GM18870 (cell line): Measurements from ENCODE around the gene CLASRP.

Source experiments
- ATAC-seq: cut with Tn5 transposase; IDR thresholded peaks from one replicate; pipeline ENCODE4 v1.9.1; 2021; ENCODE audit warnings: moderate library complexity; ENCODE audit not compliant: unreplicated experiment

The CLASRP gene

DNA sequence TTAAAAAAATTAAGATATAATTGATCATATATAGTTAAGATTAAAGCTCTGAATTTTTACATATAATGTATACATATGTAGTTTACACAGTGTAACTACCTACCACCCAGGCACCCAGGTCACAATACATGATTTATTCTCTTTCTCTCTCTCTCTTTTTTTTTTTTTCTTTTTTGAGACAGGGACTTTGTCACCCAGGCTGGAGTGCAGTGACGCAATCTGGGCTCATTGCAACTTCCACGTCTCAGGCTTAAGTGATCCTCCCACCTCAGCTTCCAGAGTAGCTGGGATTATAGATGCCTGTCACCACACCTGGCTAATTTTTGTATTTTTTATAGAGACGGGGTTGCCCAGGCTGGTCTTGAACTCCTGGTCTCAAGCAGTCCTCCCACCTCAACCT lies 18.8 kb upstream of the CLASRP start:
- ATAC-seq = no peak

DNA sequence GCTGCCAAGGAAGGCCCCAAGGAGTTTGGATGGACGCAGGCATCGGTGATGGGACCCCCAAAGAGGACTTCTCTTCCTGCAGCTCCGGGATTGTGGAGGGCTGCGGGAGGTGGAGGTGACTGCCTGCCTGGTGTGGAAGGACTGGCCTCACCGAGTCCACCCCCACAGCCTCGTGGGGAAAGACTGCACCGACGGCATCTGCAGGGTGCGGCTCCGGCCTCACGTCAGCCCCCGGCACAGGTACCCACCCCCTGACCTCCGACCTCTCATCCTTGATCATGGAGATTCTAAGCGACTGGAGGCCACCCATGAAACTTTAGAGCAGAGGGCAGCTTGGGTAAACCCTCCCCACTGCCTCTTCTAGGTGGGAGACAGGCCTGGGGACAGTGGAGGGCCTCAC lies 16.9 kb upstream of the CLASRP start:
- no peak for ATAC-seq

DNA sequence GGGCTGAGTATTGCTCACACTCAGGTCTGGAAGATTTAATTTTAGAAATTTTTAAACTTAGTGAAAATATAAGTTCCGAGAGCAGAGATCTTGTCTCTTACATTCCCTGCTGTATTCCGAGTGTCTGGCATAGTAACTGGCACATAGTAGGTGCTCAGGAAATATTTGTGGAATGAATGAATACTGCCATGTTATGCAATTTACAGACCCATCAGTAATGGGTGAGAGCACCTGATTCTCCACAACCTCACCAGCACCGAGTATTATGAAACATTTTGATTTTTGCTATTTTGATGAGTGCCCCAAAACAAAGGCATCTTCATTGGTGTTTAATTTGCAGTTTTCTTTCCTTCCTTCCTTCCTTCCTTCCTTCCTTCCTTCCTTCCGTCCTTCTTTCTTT lies 15.8 kb upstream of the CLASRP start:
- no peak for ATAC-seq

DNA sequence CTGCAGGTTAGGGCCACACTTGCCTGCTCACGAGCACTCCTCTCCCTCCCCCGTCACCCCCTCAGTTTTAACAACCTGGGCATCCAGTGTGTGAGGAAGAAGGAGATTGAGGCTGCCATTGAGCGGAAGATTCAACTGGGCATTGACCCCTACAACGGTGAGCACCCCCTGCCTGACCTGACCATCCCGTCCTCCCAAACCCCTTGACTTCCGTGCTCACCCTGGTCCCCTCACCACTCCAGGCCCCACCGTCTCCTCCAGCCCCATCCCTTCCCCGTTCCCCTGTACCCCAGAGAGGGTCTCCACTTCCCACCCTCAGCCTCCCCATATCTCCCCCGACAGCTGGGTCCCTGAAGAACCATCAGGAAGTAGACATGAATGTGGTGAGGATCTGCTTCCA lies 13.6 kb upstream of the CLASRP start:
- no peak for ATAC-seq

DNA sequence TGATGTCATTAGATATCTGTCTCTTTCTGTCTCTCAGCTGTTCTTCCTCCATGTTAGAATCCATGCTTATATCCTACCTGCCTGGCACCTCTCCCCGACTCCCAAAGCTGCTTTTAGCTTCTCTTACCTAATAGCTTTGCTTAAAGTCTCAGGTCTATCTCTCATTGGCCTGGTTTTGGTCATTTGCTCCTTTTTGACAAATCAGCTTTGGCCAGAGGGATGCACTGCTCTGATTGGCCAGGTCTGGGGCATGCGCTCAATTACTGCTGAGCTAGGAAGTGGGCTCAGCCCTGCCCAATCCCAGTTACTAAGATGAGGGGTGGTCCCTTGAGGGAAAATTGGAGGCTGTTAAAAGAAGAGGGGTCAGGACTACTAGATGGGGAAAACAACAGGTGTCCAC lies 11.5 kb upstream of the CLASRP start:
- ATAC-seq = no peak

DNA sequence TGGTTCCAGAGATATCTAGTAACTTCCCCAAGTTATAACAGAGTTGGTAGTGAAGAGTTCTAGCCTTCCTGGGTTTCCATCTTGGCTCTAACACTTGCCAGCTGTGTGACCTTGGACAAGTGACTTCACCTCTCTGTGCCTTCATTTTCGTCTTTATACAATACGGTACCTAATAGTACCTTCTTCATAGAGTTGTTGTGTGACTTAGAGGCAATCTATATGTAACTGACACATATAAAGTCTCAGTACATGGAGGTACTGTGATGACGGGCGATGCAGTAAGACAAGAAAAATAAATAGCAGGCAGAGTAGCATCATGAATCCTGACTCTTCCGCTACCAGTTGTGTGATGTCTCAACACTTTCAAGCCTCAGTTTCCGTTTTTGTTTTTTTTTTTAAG lies 8.0 kb upstream of the CLASRP start:
- no peak for ATAC-seq

DNA sequence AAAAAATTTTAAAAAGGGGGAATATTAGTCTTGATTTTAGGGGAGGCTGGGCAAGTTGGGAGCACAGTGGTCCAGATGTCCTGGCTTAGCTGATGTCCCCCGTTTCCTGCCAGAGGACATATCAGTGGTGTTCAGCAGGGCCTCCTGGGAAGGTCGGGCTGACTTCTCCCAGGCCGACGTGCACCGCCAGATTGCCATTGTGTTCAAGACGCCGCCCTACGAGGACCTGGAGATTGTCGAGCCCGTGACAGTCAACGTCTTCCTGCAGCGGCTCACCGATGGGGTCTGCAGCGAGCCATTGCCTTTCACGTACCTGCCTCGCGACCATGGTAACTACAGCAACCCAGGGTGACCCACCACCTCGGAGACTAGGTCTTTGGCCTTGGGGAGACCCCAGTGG lies 6.4 kb upstream of the CLASRP start:
- no peak for ATAC-seq

DNA sequence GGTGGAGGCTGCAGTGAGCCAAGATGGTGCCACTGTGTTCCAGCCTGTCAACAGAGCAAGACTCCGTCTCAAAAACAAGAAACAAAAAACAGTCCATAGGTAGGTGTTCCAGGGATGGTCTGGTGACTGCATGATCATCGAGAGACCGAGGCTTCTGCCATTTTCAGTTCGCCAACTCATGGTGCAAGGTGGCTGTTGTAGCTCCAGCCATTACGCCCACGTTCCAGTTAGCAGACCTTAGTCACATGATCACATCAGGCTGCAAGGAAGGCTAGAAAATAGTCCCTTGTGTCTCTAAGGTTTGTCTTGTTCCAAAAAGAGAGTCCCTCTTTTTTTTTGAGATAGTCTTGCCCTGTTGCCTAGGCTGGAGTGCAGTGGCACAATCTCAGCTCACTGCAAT lies 3.1 kb upstream of the CLASRP start:
- ATAC-seq = no peak

DNA sequence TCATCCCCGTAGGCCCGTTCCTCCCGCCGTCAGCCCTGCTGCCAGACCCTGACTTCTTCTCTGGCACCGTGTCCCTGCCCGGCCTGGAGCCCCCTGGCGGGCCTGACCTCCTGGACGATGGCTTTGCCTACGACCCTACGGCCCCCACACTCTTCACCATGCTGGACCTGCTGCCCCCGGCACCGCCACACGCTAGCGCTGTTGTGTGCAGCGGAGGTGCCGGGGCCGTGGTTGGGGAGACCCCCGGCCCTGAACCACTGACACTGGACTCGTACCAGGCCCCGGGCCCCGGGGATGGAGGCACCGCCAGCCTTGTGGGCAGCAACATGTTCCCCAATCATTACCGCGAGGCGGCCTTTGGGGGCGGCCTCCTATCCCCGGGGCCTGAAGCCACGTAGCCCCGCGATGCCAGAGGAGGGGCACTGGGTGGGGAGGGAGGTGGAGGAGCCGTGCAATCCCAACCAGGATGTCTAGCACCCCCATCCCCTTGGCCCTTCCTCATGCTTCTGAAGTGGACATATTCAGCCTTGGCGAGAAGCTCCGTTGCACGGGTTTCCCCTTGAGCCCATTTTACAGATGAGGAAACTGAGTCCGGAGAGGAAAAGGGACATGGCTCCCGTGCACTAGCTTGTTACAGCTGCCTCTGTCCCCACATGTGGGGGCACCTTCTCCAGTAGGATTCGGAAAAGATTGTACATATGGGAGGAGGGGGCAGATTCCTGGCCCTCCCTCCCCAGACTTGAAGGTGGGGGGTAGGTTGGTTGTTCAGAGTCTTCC lies 1.3 kb upstream of the CLASRP start:
- ATAC-seq = no peak

DNA sequence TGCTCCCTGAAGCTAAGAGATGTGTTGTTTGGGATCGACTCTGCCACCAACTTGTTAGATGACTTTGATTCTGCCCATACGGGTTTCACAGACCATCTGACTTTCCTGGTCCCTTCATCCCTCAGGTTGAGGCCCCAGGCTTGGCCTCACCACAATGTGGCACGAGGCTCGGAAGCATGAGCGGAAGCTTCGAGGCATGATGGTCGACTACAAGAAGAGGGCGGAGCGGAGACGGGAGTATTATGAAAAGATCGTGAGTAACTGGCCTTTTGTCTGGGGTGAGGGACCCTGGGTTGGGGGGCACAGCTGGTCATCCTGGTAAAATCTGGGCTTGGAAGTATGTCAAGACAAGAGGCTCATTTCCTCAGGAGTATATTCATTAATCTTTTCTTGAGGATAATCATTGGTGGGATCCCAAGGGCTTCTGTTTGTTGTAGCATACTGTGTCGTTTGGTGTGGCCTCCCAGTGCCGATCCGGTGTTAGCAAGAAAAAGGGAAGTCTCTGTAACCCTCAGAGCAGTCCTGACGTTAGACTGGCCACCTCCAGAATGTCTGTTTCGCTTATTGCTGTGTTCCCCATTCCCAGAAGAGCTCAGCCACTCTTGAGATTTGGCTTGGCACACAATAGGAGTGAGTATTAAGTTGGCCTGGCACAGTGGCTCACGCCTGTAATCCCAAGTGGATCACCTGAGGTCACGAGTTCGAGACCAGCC lies 1.4 kb downstream of the CLASRP start:
- ATAC-seq = no peak

DNA sequence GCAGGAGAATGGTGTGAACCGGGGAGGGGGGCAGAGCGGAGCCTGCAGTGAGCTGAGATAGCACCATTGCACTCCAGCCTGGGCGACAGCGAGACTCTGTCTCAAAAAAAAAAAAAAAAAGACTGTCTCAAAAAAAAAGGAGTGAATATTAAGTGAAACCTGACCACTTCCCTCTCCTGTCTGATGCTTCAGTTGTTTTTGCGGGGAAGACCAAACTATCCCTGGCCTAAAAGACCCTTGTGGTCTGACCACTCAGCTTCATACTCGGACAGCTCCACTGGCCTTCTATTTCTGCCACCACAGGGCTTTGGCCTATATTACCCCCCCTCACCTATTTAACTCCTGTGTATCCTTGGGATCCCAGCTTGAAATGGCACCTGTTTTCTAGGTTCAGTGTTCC lies 2.3 kb downstream of the CLASRP start:
- ATAC-seq = no peak

DNA sequence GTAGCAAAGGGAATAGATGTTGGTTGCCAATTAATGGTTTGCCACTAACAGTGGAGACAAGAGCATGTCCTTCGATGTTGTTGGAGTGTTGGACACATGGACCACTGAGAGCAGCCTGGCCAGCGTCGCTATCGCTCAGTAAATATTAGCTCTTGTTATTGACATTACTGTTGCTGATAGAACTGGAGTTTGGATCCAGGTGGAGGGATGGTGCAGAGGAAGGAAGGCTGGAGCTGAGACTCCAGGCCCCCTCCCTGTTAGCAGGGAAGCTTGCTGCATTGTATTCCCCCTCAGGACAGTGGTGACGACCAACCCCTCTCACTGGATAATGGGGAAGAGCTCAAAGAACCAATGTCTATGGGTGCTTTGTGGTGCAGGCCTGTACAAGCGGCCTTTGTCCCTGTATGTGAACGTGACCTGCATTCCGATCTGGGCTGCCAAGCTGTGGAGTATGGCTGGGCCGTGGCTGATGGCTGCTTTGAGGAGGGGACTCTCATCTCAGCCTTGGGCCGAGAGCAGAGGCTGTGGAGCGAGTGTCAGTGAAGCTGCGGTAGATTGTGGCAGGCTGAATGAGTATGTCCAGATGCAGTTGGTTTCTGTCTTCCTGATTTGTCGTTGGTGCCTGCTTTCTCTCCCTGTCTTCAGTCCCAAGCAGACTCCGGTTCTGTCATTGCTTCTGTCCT lies 7.0 kb downstream of the CLASRP start:
- ATAC-seq = no peak

DNA sequence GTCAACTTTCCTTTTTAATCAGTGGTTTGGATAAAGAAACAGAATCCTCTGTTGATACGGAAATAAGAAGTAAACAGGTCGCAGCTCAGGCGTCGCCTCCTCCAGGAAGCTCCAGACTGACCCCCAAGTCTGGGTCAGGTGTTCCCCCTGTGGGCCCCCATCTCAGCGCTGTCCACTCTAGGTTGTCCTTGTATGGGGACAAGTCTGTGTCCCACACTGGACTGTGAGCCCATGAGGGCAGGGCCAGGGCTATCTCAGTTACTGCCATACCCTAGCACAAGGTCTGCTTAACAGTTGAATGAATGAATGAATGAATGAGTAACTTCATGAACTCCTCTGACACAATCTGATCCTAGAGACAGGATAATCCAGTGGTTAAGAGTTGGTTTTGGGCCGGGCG lies 7.5 kb downstream of the CLASRP start:
- ATAC-seq = no peak

DNA sequence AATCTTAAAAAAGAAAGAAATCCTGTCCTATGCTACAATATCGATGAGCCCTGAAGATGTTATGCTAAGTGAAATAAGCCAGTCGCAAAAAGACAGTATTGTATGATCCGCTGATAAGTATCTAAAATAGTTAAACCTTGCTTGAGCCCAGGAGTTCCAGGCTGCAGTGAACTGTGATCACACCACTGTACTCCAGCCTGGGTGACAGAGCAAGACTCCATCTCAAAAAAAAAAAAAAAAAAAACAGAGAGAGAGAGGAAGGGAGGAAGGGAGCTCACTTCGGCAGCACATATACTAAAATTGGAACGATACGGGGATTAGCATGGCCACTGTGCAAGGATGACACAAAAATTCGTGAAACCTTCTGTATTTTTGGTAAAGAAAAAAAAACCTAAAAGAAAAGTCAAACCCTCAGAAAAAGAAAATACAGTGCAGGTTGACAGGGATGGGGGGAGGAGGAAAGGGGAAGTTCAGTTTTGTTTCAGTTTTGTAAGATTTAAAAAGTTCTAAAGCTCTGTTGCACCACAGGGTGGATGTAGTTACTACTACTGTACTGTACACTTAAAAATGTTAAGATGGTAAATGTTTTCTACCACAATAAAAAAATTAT lies 8.4 kb downstream of the CLASRP start:
- ATAC-seq = peak; percentile 47

DNA sequence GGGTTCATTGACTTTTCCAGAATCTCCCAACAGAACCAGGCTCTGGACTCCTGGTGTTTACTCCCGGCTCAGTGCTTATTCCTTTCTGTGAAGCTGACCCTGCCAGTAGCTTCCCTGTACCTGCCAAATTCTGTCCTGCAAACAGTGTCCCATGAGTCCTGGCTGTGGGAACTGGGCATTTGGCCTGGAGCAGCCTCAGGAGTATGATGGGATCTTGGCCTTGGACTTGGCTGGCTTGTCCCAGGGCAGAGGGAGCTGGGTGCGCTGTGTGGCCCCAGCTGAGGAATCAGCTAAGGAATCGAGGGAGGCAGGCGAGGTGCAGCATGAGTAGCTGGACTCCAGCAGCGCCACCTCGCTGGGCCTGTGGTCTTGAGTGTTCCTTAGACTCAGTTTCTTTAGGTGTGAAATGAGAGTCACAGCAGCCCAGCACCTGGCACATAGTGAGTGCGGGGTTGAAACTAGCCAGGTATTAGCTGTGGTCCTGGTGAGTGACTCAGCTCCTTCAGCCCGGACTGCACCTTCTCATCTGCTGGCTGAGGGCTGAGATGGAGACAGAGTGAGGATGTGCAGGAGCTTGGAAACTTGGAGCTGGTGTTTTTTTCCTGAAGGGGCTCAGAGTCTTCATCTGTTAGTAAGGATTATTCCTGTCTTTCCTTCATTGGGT lies 10.4 kb downstream of the CLASRP start:
- no peak for ATAC-seq

DNA sequence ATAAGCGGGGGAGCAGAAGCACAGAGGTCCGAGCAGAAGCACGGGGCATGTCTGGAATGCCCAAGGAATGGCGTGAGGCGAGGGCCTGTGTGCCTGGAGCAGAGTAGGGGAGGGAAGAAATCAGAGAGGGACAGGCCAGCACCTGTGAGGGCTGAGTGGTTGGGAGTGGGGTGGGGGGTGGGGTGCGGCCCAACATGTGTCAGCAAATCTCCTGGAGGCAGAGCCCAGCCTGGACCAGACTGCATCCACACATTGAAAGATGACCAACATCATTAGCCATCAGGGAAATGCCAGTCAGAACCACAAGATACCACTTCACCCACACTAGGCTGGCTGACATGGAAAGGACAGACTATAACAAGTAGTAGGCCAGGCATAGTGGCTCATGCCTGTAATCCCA lies 11.2 kb downstream of the CLASRP start:
- no peak for ATAC-seq

DNA sequence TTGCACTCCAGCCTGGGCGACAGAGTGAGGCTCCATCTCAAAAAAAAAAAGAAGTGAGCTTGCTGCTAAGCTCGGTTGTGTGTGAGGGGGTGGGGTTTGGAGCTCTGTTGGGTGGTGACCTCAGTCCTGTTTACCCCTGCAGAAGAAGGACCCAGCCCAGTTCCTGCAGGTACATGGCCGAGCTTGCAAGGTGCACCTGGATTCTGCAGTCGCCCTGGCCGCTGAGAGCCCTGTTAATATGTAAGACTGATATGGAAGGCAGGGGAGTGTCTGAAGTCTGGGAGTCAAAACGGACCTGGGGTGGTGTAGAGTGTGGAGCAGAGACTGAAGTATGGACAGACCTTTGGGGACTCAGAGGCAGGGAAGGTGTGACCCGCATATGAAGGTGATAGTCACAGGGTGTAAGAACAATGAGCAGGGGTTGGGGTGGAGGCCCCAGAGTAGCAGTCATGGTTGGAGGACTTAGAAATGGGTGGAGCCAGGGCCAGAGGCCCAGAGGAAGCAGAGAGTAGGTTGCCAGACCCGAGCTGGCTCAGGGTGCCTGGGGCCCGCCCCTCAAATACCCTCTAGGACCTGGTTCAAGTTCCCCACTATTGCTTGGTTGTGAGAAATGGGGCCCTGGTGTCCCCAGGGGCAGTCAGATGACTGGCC lies 13.2 kb downstream of the CLASRP start:
- no peak for ATAC-seq

DNA sequence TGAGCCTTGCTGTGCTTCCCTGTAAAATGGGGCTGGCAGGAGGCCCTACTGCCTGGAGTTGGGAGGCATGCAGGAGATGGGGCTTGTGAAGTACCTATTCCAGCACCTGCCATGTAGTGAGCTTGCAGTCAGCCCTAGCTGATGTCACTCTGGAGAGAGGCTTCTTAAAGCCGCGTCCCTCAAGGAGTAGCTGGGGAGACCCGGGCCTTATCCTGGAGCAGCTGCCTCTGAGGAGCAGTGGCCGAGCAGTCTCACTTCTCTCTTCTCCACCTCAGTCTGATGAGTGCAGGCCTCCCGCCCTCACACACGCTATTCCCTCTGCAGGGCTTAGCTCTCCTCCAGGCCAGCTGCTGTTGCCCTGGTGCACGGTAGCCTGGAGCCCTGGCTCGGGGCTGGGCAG lies 18.0 kb downstream of the CLASRP start:
- ATAC-seq = no peak

DNA sequence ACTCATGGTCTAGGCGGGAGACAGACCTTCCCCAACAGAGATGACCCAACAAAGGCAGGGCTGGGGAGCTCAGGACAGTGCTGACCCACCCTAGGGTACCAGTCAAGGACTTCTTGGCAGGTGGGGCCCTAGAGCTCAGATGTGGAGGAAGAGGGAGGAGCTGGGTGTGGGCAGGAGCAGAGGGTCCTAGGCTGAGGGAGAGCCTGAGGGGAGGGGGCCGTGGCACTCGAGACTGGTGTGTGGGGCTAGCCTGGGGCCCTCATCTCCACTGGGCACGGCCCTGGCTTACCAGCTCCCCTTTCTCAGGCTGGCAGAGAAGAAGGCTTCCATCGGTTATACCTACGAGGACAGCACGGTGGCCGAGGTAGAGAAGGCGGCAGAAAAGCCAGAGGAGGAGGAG lies 18.6 kb downstream of the CLASRP start:
- no peak for ATAC-seq

DNA sequence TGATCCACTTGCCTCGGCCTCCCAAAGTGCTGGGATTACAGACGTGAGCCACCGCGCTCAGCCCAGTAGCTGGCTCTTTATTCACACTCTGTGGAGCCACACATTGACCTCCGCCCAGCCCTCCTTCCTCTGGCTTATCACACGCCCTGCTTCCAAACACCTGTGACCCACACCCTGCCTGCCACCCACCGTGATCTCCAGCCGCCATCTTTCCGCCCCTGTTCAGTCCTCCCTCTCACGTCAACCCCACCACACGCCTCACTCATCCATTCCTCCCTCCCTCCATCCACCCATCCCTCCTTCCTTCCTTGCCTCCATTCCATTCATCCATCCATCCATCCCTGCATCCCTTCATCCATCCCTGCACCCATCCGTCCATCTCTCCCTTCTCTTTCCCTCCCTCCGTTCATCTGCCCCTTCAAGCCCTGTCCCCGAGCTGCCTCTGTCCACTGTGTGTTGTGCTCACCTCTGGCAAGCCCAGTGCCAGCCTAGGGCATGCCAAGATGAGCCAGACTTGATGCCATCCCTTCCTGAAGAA lies 19.8 kb downstream of the CLASRP start:
- ATAC-seq = no peak
